M059J (cell line): Measurements from ENCODE around the gene MEG3. TPM values are rescaled to one million over a fixed set of nuclear protein-coding genes. Genes with fewer than 3 reads are reported as not detected.

Experiments
- DNase-seq: peaks from one replicate; pipeline ENCODE4 v3.0.0-alpha.2; 2012; ENCODE audit warnings: low read depth
- total RNA-seq: library from RNA; depleted of rRNA; stranded (reverse); fragments of >200 nt; shearing (Covaris generic); gene quantifications from 2 replicates; pipeline ENCODE4 v1.2.3, GENCODE V29; 2014

The MEG3 gene
- total RNA-seq, 1 experiment from 2014 or later, result 21.9 TPM

DNA sequence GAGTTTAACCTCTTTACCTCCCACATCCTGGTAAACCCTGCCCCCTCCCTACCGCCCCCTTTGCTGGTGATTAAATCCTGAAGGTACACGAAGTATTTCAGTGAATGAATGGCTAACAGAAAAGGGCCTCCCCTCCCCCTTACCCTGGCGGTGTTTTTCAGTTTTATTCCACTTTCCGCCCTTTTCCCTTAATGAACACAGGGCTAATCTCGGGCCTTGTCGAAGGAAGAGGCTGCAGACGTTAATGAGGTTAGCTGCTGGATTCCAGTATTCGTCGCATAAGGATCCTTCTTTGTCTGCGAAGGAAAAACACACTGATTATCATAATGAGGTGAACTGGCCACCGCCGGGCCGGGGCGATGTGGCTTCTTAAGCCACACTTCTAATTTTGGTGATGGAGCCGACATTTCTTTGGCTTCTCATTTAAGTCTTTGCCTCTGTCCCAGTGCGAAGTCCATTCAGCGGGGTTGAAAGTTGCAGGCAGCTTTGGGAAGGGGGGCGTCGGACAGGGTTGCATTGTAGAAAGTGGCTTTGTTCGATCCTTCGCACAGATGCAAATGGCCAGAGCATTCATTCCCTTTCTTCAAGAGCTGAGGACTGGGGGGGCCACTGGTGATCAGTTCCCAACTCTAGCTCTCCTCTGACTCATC lies 6.5 kb downstream of the MEG3 start:
- no peak for DNase-seq

DNA sequence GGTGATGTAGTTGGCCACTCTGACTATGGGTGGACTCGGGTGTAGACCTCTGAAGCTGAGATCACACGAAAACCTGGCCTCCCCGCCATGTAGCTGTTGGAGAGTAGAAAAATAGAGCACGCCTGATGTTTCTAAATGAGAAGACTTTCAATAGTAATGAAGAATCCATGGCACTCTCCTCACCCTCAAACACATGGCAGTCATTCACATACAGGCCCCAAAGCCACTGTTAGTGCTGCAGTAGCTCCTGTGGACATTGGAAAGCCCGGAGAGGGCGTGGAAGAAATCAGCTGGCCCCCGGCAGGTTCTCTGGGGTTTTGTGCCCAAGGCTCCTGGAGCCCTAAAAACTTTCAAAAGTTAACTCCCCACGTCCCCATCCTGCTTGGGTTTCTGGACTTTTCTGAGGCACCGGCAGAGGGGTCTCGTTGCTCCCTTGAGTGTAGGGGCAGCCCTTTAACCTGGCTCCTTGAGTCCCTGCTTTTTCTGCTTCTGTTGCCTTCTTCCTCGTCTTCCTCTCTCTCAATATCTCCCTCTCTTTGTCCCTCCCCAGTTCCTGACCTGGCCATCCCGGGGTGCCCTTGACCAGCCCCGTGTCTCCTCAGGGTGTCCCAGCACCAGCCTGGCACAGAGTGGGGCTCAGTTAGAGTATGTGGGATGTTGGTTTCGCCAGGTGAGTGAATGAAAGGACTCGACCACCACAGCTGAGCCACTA lies 8.3 kb downstream of the MEG3 start:
- DNase-seq, result no peak

DNA sequence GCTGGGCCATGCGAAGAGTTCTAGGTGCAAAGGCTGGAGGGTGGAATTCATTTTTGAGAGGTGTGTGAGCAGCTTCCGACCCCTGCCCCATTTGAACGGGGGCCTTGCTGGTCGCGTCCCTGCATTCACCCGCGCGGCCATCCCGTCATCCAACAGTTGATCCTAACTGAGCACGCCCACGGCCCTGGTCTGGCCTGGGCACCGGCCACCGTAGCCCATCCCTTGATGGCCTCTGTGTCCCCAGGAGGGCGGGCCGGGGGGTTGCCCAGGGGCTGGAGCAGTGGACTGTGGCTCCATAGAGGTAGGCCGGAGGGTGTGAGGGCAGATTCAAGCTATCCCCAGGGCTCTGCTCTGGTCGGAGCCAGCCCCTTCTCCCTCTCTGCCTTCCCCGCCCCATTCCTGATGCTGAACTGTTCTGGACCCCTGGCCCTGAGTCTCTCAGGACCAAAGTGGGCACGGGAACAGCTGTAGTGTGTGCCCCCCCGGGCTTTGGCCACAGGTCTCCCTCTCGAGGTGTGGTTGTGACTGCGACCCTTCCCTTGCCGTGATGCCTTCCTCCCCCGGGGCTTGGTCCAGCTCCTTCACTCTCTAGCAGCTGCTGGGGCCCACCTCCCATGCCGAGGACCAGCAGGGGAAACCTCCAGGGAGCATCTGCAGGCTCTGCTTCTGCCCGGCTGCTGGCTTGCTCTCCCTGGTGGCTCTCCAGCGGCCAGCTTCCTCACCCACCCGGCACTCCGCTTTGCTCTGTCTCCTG lies 9.1 kb downstream of the MEG3 start:
- no peak for DNase-seq

DNA sequence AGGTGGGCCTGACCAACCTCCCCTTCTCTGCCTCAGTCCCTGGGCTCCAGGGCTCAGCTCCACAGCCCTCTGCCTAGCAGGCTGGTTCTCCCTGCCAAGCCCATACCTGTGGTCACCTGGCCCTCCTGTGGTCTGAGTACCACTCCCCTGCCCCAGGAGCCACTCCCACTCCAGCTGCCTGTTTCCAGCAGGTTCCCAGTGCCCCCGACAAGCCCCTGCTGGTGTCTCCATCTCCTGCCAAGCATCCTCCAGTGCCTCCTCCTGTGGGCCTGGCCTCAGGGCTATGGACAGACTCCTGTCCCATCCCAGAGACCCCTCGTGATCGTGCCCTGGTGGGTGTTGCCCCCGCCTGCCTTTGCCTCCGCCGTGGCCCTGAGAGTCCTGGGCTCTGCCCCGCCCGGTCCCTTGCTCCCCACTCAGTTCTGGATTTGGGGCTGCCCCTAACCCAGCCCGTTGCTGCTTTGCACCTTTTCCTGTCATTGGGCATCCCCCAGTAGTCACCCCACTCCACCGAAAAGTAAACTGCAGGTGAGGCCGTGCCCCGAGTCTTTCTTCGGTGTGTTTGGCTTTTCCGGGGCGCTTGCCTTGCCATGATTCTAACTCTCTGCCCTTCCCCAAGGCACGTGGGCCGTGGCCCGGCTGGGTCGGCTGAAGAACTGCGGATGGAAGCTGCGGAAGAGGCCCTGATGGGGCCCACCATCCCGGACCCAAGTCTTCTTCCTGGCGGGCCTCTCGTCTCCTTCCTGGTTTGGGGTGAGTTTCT lies 9.8 kb downstream of the MEG3 start:
- no peak for DNase-seq

DNA sequence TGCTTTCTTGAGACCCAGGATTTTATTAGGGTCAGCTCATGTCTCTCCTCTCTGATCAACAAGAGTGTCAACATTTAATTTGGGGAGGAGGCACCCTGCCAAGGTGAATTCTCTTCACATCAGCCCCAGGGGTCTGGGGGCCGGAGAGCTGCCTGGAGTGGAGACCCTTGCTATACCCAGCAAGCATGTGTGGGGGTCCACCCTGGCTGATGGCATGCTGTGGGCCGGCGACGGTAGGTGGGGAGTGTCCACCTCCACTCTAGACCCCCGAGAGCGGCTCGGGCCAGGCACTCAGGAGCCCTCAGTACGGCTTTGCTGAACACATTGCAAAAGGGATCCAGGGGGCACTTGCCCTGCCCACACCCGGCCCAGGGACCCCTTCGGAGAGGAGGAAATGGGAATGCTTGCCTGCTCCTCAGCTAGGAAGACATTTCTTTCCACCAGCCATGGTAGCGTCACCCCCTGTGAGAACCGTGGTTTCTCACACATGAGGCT lies 10.4 kb downstream of the MEG3 start:
- DNase-seq, result no peak

DNA sequence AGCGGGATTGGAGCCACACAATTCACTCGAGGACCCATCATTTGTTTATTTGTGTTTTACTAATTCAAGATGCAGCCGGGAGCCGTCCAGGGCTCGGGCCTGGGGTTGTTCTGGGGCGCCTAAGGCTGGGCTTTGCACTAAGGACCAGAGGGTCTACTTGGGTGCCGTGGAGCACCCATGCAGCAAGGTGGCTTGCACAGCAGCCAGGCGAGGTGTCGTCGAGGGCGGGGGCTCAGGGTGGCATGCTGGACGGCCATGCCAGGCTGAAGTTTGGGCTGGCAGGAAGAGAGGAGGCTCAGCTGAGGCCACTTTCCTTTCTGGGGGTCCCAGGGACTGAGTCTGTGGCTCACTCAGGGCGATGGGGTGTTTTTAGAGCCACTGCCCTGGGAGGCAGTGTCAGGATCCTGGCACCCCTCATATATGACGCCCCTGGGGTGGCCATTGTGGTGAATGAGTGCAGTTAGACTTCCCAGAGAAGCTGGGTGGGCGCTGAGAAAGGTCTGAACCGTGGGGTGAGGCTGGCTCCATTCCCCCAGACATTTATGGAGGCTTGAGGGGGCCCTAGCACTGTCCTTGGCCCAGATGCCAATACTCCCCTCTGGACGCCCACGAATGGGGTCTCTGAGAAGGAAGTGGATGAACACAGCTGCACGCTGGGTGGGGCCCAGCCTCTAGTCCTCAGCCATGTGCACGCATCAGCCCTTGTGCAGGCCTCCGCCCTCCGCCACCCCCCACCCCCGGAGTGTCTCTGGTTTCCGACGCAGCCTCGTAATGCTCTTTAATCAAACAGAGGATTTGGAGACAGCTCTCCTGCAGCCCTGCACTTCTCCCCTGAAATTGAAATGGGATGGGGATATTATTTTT lies 11.3 kb downstream of the MEG3 start:
- DNase-seq, result no peak

DNA sequence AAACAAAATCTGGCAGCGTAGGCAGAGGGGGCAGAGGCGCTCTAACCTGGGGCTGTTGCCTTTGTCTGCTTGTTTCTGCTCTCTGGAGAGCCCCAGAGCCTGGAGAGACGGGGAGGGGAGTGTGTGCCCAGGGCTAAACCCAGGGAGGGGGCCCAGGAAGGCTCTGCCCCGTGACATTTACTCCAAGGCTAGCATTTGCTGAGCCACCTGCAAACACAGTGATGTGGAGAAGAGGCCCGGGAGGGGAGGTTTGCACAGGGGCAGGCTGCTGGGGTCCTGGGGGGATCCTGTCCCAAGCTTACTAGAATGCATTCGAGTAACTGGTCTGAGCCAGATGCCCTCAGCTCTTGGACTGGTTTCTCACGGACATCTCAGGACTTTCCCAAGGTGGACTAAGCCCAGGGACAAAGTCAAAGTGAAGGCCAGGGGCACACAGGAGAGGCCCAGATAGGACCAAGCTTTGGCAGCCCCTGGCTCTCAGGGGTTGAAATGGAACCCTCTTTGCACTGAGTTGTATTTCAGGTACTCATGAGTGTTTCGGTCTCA lies 12.0 kb downstream of the MEG3 start:
- no peak for DNase-seq

DNA sequence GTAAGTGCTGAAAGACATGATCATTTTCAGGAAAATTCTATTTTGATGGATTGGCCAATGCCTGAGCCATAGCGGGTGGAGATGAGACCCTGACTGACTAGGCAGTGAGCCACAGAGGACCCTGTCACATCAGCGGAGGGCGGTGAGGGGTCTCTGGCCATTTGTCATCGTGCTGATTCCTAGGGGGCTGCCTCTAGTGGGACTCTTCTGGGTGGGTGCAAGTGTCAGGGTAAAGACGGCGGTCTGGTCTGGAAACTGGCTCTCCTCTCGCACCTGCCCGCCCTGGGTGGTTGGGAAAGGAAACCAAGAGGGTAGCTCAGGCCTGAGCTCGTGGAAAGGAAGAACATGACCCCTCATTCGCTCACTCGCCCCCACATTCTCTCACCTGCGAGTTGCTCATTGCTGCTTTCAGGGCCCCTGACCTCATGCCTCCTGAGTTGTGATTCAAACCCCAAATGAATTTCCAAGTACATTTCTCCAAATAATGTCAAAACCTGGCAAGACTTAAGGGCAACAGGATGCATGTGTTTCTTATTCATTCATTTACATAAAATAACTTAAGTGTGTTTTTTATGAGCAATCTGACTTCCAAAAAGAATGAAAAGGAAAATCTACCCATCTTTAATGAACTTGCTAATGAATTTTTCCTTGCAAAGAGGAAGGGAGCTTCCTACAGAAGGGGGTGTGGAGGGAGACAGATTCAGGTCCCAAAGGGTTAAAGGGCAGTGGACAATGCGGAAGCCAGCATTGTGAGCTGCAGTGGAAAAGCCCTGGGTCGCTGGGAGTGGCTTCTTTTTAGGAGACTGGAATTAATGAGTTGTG lies 12.8 kb downstream of the MEG3 start:
- no peak for DNase-seq

DNA sequence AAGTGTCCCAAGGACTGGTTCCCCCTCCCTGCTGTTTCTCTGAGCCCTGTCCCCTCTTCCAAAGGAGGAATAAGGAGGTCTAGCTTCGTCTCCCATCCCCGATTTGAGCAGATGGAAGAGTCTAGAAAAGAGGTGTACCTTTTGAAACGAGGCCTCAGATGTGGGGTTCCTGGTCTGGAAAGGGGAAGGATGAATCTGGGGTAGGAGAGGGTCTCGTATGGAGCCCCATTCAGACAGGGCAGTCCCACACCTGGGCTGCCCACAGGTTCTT lies 13.3 kb downstream of the MEG3 start:
- no peak for DNase-seq

DNA sequence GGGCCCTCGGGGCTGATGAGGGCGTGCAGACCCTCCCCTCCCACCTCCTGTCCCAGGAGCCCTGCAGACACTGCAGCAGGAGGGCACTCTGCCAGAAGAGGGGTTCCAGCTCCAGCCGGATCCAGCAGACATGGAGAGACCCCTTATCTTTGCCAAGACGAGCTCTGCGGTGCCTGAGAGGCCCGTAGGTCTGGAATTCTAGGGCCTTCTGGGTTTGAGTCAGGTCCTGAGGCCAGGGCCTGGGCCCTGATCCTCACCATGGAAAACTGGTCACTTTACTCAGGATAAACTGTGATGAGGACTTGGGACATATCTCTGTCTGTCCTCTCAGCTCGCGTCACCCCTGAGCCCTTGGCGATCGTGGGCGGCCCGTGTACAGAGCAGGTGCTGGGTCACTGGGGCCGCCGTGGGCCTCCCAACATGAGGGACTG lies 13.8 kb downstream of the MEG3 start:
- DNase-seq, result no peak

DNA sequence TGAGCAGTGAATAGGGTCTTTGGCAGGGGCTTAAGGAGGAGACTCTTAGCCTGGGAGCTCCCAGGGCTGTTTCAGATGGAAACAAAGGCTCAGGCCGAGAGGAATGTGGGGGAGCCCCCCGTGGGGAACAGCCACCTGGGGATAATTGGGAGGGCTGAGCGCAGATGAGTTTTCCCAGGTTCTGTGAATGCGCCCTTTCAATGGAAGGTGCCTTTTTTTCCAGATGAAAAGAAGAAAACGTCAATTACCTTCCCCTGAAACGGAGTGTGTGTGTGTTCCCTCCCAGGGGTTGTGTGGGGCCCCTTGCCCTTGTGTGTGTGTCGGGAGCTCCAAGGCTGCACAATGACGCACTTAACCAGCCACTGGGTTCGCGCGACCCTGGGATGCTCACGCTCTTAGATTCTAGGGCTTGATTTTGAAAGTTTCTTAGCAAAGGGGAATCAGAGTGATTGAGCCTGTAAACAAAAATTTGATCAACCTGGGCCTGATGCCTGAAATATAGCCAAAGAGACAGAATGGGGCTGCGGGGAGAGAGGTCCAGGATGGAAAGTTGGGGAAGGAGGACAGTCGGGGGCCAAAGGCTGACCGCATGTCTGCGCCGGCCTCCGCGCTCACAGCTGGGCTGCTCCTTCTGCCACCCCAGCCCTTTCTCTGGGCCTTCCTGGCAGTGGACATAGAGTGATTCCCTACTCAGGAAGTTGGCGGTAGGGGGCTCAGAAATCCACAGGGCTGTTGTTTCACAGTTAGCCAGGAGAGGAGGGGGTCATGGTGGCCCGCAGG lies 14.6 kb downstream of the MEG3 start:
- DNase-seq, result no peak

DNA sequence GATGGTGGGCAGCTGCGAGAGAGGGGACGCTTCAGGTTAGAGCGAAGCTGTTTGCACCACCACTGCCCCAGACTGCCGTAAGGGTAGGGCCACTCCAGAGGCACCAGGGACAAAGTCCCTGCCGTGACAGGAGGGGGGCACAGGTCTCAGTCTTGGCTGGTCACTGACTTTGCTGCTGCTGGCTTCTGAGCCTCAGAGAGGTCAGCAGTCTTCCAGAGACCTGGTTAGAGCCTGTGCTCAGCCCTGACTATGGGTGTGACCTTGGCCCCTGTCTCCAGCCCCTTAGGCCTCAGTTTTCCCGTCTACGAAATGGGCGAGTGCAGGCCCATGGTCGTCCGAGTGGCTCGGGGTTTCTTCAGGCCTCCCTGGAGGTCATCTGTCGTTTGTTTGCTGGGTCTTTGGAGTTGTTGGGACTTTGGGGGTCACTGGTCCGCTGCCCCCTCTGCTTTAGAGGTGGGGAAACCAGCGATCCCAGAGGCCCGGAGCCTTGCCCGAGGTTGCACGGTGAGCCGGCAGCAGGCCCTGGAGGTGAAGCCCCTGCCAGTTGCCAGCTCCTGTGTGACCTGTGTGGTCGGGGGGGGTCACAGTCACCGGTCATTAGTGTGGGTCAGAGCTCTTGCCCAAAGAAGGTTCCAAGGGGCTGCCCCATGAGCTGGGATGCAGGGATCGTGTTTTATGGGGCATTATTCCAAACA lies 15.3 kb downstream of the MEG3 start:
- DNase-seq, result no peak

DNA sequence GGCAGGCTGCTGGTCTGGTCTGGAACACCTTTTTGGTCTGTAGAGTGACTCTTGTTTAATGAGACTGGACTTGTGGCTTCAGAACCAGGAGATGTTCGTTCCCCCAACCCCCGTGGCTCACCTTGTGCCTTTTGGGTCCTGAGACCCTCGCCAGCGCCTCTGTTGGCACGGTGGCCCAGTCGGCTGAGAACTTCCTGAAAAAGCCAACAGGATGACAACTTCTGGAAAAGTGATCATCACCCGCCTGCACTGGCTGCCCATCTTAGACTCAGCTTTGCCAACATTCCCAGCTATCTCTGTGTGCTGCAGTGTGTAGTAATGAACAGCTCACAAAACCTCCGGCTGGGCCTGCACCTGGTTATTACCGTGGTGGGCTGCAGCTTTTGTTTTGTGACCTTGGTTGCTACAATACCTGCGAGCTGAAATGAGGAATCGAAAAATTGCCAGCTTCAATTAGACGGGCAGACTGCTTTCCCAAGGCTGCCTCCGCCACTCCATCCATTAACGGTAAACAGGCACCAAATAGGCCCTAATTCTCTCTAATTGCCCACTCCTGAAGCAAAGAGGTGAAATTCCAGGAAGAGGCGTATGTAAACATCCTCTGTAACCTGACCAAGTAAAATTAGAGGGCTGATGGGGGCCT lies 16.0 kb downstream of the MEG3 start:
- DNase-seq, result no peak

DNA sequence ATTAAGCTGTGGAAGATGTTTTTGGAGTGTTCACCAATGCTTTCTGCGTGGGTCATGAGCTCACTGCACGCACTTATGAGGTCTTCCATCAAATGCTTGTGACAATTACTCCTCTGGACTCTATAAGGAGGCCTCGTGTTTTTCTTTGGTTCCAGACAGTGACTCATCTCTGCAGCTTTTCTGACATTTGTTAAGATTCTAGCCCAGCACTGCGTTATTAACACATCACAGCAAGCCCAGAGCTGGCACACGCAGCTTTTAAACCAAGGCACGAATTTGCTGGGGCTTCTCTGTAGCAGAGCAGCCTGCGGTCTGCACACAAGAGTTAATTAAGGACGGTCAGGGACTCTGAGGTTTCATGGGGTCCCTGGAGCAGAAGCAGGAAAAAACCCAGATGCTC lies 16.9 kb downstream of the MEG3 start:
- DNase-seq, result peak; percentile 74

DNA sequence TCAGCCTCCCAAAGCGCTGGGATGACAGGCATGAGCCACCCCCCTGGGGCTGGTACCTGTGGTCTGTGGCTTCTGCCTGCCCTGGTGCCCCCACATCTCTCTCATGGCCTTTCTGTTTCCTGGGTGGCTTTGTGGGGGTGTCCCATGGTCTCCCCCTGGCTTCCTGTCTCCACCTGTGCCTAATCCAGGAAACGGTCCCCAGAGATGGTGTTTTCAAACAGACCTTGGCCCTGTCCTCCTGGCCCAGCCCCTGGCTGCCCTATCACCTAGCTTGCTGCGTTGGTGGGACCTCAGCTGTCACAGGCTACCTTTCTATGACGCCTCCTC lies 18.1 kb downstream of the MEG3 start:
- DNase-seq, result no peak

DNA sequence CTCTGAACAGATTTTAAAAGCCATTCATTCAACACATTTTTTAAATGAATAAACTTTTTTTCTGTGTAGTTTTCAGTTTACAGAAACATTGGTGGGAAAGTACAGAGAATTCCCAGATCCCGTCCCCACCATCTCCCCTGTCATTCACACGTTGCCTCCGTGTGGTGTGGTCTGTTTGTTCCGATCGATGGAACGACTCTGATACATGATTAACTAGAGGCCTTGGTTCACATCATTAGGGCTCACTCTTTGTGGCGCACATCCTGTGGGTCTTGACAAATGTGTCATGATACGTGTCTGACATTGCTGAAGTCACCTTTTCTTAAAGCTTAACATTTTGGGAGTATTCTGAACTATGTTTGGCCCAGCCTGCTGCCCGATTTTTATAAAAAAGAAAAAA lies 18.5 kb downstream of the MEG3 start:
- no peak for DNase-seq

DNA sequence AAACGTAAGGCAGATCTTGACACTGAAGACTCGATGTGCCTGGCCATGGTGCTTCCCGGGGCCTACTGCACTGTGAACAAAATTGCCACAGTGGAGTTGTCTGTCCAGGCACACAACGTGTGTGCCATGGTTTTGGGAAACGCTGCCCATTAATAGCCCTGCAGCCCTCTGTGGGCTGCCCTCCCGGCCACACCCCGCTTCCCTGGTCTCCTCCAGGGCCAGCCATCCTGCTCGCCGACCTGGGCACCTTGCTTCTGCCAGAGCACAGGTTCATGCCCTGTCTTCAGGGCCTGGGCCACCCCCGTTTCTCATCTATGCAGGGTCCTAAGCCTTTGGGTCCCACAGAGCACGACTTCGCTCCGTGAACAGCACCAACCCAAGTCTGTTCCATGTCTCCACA lies 18.9 kb downstream of the MEG3 start:
- no peak for DNase-seq

DNA sequence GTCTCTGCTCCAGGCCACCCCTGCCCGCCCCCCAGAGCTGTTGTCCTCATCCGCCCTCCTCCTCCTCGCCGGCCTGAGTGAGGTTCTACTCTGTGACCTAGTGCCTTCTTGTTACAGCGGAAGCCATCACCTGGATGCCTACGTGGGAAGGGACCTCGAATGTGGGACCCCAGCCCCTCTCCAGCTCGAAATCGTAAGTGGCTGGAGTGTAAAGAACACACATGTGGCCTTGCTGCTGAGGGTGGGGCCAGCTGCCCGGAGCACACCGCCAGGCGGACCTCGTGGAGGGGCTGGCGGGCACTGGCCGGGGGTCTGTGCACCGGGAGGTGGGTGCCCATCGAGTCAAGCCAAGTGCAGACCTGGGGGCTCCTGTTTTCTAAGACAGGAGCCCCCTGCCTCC lies 19.4 kb downstream of the MEG3 start:
- no peak for DNase-seq
